Heart left ventricle (tissue), 16 donors: Measurements from ENCODE around the gene IGLON5. TPM values are rescaled to one million over a fixed set of nuclear protein-coding genes. Genes with fewer than 3 reads are reported as not detected.

Source experiments
- ATAC-seq, 4 donors: fragments of 200-7000 bp; cut with Tn5 transposase; one replicate each; pipeline ENCODE4 v1.9.1; 2020 to 2022; ENCODE audit warnings: moderate library complexity in 4 of 4, mild to moderate bottlenecking in 3 of 4, moderate number of reproducible peaks in 1 of 4
- DNase-seq, 5 donors: peaks; one replicate each; pipeline ENCODE4 v3.0.0-alpha.2; 2020
- H3K27ac ChIP-seq, 12 donors: fragments of 200-600 bp; sonication (generic) in 4 of 12; one replicate each; pipeline versions ENCODE4 v1.5.0 to v1.8.0; 2016 to 2022; ENCODE audit warnings: mild to moderate bottlenecking in 2 of 12
- H3K27me3 ChIP-seq, 9 donors: fragments of 200-600 bp; sonication (generic) in 2 of 9; one replicate each; pipeline versions ENCODE4 v1.5.1 to v1.8.0; 2016 to 2022; ENCODE audit warnings: mild to moderate bottlenecking in 3 of 9
- H3K36me3 ChIP-seq, 9 donors: fragments of 200-600 bp; sonication (generic) in 2 of 9; one replicate each; pipeline versions ENCODE4 v1.5.0 to v1.8.0; 2018 to 2022; ENCODE audit warnings: mild to moderate bottlenecking in 2 of 9
- H3K4me1 ChIP-seq, 12 donors: fragments of 200-600 bp; sonication (generic) in 4 of 12; one replicate each; pipeline versions ENCODE4 v1.5.0 to v1.8.0; 2016 to 2022; ENCODE audit warnings: mild to moderate bottlenecking in 3 of 12
- H3K4me3 ChIP-seq, 12 donors: fragments of 200-600 bp; sonication (generic) in 4 of 12; one replicate each; pipeline versions ENCODE4 v1.5.0 to v1.8.0; 2017 to 2022; ENCODE audit warnings: mild to moderate bottlenecking in 9 of 12, moderate library complexity in 4 of 12
- H3K9me3 ChIP-seq, 12 donors: fragments of 200-600 bp; sonication (generic) in 4 of 12; one replicate each; pipeline versions ENCODE4 v1.5.0 to v1.8.0; 2016 to 2022; ENCODE audit warnings: mild to moderate bottlenecking in 1 of 12
- POLR2A ChIP-seq, 2 donors: fragments of 450-650 bp; IDR thresholded peaks; one replicate each; pipeline ENCODE4 v1.6.1; 2017; ENCODE audit warnings: antibody characterized with exemption in 2 of 2, mild to moderate bottlenecking in 2 of 2, moderate library complexity in 2 of 2
- WGBS, 4 donors: extraction: QIAGEN DNeasy Blood & Tissue Kit in 2 of 4; methylation state at CpG; one replicate each; pipeline versions ENCODE4 v1.1.5 to v1.1.7; 2013 to 2018; 5-methylcytosine and 5-hydroxymethylcytosine counted together
- intact Hi-C, 10 donors: fragments of 100-400 bp; cut with DNase I; formaldehyde crosslinking; loops; one replicate each; pipeline versions ENCODE4 v1.11.1 to v1.14.2; 2022
- polyA plus RNA-seq, 2 donors: library from polyadenylated mRNA; stranded (reverse); fragments of 200-250 nt; gene quantifications; one replicate each; pipeline ENCODE4 v1.2.3, GENCODE V29; 2013
- total RNA-seq, 9 donors: library from RNA; depleted of rRNA in 2 of 9; stranded (reverse); fragments of >200 nt in 2 of 9; fragmentation: NEBNext Ultra II Directional in 3 of 9; extraction: Animal tissue kit (Norgen Biotek cat#: 25700) in 3 of 9; gene quantifications; one replicate each; pipeline versions ENCODE4 v1.1.0 to v1.2.4, GENCODE V29; 2016 to 2023
- TF ChIP-seq, protein P1 (sequence below), 12 donors: fragments of 200-600 bp; sonication (generic) in 4 of 12; IDR thresholded peaks; one replicate each; pipeline versions ENCODE4 v1.5.0 to v1.8.0; 2018 to 2022; ENCODE audit warnings: antibody characterized with exemption in 12 of 12, mild to moderate bottlenecking in 5 of 12
- donor health status: ischemic (EF 13 %, LVEDD 7.1; RV severe dilation, severe dysfunction).
- donor health status: healthy with polysubstance abuse.
- donor health status: DM: no; HTN: yes; CAD: no.
- donor health status: DM: no; HTN: no; CAD: no.
- donor health status: ischemic (EF 25% LVEDD 6.9; RV normal size, moderate dysfunction).
- donor health status: ischemic (EF 25% LVEDD 5.7; RV mildly dilated, moderate dysfunction).
- donor health status: healthy.
- donor health status: DM: yes; HTN: yes; CAD: no.
- donor health status: ischemic (EF 35%, LVEDD 5.7; RV mildly dilated, moderate dysfunction).
- donor health status: nonischemic (EF 11% LVEDD 7.7; RV severe dilation, severe dysfunction).
- donor health status: DM: yes; HTN: yes; CAD: no.
- donor health status: PGD.
- donor health status: ischemic (EF 29% LVEDD 5.4; RV normal size, mild dysfunction).
- donor health status: nonischemic (EF 23%, LVEDD 6.1; RV moderate dilation, normal function).

The IGLON5 gene
- total and polyA plus RNA-seq, 11 donors: 0.09 to 0.10 TPM; not detected in 9

GRCh38 chr19:51321799-51322198 is 10.4 kb downstream of the IGLON5 start:
- intact Hi-C loops: no loop called here
- no peak for ATAC-seq
- DNase-seq: no peak
- Histone ChIP-seq H3K36me3 (no peaks in the 10 kb centered on the region), H3K9me3 (no peaks in the 10 kb centered on the region), H3K27me3 (peaks cover 1 to 44% (median 11%) of the 10 kb centered on the region in 9 donors), H3K27ac (no peak overlapping the region), H3K4me3 (no peak overlapping the region), H3K4me1 (peaks cover 0 to 2% (median 0%) of the 10 kb centered on the region in 12 donors)
- 68 to 77% (median 74%) methylated on average over 14 of the region's 14 CpGs for WGBS, 4 donors
- TF ChIP-seq, protein P1, sequence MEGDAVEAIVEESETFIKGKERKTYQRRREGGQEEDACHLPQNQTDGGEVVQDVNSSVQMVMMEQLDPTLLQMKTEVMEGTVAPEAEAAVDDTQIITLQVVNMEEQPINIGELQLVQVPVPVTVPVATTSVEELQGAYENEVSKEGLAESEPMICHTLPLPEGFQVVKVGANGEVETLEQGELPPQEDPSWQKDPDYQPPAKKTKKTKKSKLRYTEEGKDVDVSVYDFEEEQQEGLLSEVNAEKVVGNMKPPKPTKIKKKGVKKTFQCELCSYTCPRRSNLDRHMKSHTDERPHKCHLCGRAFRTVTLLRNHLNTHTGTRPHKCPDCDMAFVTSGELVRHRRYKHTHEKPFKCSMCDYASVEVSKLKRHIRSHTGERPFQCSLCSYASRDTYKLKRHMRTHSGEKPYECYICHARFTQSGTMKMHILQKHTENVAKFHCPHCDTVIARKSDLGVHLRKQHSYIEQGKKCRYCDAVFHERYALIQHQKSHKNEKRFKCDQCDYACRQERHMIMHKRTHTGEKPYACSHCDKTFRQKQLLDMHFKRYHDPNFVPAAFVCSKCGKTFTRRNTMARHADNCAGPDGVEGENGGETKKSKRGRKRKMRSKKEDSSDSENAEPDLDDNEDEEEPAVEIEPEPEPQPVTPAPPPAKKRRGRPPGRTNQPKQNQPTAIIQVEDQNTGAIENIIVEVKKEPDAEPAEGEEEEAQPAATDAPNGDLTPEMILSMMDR (IDR thresholded peaks at IDR 0.05): no peak
- TF ChIP-seq POLR2A (IDR thresholded peaks at IDR 0.05): no peak

DNA sequence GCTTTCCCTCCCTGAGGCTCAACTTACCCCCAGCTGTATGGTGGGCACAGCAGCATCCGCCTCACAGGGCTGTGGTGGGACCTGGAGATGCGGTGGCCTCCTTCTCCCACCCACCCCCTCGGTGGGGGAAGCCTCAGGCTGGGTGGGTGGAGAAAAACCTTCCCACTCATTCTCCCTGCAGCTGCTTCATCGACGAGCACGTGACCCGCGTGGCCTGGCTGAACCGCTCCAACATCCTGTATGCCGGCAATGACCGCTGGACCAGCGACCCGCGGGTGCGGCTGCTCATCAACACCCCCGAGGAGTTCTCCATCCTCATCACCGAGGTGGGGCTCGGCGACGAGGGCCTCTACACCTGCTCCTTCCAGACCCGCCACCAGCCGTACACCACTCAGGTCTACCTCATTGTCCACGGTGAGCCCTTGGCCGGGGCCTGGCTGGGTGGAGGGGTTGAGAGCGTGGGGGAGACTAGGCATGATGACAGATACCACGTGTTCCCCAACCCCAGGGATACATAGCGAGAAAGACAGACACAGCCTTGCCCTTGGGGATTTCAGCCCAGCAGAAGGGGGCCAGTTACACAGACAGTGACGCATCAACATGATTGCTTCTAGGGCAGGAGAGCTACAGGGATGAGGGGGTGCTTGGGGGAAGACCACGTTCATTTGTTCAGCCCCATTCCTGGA is 12.2 kb downstream of the IGLON5 start:
- H3K4me3 ChIP-seq: no peak overlapping the region
- WGBS, 4 donors: 68 to 77% (median 73%) methylated on average over 28 to 29 of the region's 29 CpGs
- intact Hi-C loops: no loop called here
- DNase-seq: no peak
- no peaks in the 10 kb centered on the region for H3K36me3 ChIP-seq
- ATAC-seq: no peak
- H3K4me1 ChIP-seq: peaks cover 0 to 17% (median 4%) of the 10 kb centered on the region in 12 donors
- H3K9me3 ChIP-seq: no peaks in the 10 kb centered on the region
- peaks cover 19 to 52% (median 29%) of the 10 kb centered on the region in 9 donors for H3K27me3 ChIP-seq
- TF ChIP-seq, protein P1 (IDR thresholded peaks at IDR 0.05): no peak
- TF ChIP-seq POLR2A (IDR thresholded peaks at IDR 0.05): no peak
- no peak overlapping the region for H3K27ac ChIP-seq

GRCh38 chr19:51324167-51324481 is 12.7 kb downstream of the IGLON5 start:
- Histone ChIP-seq H3K4me1 (peaks cover 0 to 17% (median 4%) of the 10 kb centered on the region in 12 donors), H3K9me3 (no peaks in the 10 kb centered on the region), H3K27me3 (peaks cover 20 to 57% (median 34%) of the 10 kb centered on the region in 9 donors), H3K27ac (no peak overlapping the region), H3K4me3 (no peak overlapping the region), H3K36me3 (no peaks in the 10 kb centered on the region)
- DNase-seq: no peak
- intact Hi-C loops: no loop called here
- TF ChIP-seq, protein P1 (IDR thresholded peaks at IDR 0.05): no peak
- no peak for TF ChIP-seq POLR2A (IDR thresholded peaks at IDR 0.05)
- no peak for ATAC-seq
- WGBS, 4 donors: 63 to 73% (median 69%) methylated on average over 6 of the region's 6 CpGs

DNA sequence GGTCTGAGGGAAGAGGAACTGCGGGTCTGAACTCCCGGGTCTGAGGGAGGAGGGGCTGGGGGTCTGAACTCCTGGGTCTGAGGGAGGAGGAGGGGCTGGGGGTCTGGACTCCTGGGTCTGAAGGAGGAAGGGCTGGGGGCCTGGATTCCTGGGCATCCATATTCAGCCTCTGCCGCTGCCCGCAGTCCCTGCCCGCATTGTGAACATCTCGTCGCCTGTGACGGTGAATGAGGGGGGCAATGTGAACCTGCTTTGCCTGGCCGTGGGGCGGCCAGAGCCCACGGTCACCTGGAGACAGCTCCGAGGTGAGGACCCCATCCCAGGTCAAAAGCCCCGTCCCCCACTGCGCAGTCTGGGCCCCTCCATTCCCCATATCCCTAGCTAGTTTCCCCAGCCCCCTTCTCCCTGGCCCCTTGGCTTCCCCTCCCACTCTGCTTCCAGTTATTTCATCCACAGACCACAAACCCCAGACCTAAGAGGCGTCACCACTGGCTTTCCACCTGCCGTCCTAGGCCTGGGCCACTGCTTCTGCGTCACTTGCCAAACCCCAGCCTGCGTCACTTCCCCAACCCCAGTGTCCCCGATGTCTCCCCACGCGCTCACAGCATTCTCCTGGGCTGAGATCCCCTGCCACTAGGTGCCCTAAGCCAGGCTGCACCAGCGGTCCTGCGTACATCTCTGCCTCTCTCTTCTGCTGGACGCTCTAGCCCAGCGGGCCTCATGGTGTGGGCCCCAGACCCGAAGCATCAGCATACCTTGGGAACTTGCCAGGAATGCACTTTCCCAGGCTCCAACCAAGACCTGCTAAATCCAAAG is 13.9 kb downstream of the IGLON5 start:
- DNase-seq (no peak), ATAC-seq (no peak)
- Histone ChIP-seq H3K27me3 (peaks cover 24 to 64% (median 46%) of the 10 kb centered on the region in 9 donors), H3K36me3 (no peaks in the 10 kb centered on the region), H3K9me3 (no peaks in the 10 kb centered on the region), H3K4me1 (peaks cover 0 to 17% (median 4%) of the 10 kb centered on the region in 12 donors), H3K27ac (no peak overlapping the region), H3K4me3 (no peak overlapping the region)
- no peak for TF ChIP-seq POLR2A (IDR thresholded peaks at IDR 0.05)
- intact Hi-C loops: no loop called here
- WGBS, 4 donors: 74 to 78% (median 75%) methylated on average over 25 to 26 of the region's 26 CpGs
